Non-pigmented ciliary epithelial cell (primary cell): ENCODE measurements around the gene ACOT11.

Experiments used
- DNase-seq: peaks from one replicate; pipeline ENCODE4 v3.0.0-alpha.2; 2010; ENCODE audit warnings: low read depth

ACOT11 gene

GRCh38 chr1:54564312-54565112 is 16.5 kb downstream of the ACOT11 start:
- DNase-seq = no peak

GRCh38 chr1:54565113-54565501 is 17.1 kb downstream of the ACOT11 start:
- DNase-seq = no peak

DNA sequence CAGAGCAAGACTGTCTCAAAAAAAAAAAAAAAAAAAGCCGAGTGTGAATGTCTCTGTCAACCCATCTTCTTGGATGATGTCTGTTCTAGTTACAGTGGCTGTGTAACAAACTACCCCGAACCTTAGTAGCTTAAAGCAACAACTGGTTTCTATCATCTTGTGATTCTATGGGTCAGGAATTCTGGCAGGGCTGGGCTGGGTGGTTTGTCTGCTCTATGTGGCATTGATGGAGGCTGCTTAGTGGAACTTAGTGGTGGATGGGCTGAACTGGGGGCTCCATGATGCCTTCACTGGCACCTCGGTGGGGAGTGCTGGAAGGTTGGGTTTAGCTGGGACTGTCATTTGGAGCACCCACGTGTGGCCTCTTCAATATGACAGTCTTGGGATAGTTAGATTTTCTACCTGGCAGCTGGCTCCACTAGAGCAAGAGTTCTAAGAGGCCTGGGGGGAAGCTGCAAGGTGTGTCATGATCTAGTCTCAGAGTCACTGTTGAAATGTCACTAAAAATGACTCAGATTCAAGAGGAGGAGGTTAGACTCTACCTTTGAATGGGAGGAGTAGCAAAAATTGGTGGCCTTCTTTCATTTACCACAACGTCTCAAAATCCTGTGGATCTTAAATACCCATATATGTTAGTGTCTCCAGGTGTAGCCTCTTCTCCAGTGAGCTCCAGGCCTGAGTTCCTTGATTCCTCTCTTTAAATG is 18.6 kb downstream of the ACOT11 start:
- DNase-seq = no peak

DNA sequence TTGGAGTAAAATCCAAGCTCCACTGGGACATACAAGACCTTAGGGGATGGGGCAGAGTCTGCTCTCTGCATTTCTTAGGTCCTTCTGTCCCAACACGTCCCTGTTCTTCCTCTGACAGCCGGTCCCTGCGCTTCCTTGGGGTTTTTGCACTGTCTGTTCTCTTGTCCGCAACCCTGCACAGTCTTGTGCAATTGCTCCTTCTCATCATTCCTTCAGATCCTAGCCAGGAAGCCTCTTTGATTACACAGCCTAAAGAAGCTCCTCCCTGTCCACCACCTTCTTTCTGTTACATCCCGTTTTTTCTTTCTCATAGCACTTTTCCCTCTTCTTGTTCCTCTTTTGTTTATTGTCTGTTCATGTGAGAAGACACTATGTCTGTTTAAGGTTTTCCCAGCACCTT is 19.9 kb downstream of the ACOT11 start:
- DNase-seq = no peak

DNA sequence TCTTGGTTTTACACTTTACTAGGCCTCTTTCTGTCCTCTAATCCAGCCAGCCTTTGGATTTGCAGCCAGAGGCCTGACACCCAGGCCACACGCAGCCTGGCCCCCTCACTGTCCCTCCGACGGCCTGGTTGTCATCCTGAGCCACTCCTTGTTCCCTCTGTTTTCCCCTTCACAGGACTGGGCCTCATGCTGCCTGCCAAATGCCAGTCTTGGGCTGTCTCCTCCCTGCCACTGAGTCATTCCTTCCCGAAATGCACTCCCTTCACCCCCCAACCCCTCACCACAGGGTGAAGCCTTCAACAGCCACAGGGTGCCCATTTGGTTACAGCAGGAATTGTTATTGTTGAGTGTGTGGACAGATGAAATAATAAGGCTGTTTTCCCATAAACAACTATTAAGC is 21.3 kb downstream of the ACOT11 start:
- no peak for DNase-seq

- DNase-seq = no peak
Observed at GRCh38 chr1:54570161-54570560, 22.1 kb downstream of the ACOT11 start.

GRCh38 chr1:54571326-54571725 is 23.3 kb downstream of the ACOT11 start:
- DNase-seq = no peak

GRCh38 chr1:54571803-54572541 is 23.9 kb downstream of the ACOT11 start:
- DNase-seq = no peak

DNA sequence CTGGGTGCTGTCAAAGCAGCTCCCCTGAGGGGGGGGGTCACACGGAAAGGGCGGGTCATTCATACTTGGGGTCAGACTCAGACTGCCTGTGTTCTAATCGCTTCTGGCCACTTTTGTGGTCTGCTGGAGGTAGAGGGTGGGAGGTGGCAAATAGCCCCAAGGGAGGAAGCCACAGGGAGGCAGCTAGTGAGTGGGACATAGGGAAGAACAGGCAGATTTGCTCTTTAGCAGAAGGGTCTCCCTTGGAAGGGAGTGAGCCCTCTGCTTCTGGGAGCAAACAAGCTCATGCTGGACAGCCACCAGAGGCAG is 24.5 kb downstream of the ACOT11 start:
- DNase-seq = no peak

- no peak for DNase-seq
Observed at GRCh38 chr1:54574158-54574778, 26.2 kb downstream of the ACOT11 start.

- no peak for DNase-seq
Observed at GRCh38 chr1:54575161-54575560, 27.1 kb downstream of the ACOT11 start.

DNA sequence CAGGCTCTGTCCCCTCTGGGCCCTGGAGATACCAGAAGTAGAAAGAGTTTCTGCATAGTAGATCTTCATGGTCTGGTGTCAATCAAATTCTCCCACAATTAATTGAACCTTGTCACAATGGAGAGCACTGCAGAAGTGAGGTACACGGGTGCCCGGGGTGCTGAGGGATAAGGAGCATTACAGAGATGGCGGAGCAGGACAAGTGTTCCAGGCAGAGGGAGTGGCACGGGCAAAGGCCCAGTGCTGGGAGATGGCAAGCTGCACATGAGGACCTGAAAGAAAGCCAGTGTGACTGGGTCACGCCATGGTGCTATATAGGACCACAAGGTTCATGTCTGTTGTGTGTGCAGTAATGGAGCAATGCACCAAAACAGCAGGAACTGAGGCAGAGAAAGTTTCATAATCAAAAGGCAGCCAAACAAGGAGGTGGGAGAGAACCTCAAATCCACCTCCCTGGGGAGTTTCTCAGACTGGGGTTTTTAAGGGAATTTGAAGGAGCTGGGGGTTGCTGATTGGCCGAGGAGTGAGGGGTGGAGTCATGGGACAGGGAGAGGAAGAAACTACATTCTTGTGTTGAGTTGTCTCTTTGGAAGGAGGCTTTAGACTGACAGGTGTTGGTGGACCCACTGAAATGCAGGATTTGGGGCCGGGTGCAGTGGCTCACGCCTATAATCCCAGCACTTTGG is 27.7 kb downstream of the ACOT11 start:
- no peak for DNase-seq

- no peak for DNase-seq
Observed at GRCh38 chr1:54577612-54578011, 29.6 kb downstream of the ACOT11 start.

- DNase-seq = no peak
Observed at GRCh38 chr1:54579337-54579781, 31.3 kb downstream of the ACOT11 start.

- no peak for DNase-seq
Observed at GRCh38 chr1:54580856-54581550, 33.0 kb downstream of the ACOT11 start.

GRCh38 chr1:54581621-54582035 is 33.6 kb downstream of the ACOT11 start:
- DNase-seq = no peak

DNA sequence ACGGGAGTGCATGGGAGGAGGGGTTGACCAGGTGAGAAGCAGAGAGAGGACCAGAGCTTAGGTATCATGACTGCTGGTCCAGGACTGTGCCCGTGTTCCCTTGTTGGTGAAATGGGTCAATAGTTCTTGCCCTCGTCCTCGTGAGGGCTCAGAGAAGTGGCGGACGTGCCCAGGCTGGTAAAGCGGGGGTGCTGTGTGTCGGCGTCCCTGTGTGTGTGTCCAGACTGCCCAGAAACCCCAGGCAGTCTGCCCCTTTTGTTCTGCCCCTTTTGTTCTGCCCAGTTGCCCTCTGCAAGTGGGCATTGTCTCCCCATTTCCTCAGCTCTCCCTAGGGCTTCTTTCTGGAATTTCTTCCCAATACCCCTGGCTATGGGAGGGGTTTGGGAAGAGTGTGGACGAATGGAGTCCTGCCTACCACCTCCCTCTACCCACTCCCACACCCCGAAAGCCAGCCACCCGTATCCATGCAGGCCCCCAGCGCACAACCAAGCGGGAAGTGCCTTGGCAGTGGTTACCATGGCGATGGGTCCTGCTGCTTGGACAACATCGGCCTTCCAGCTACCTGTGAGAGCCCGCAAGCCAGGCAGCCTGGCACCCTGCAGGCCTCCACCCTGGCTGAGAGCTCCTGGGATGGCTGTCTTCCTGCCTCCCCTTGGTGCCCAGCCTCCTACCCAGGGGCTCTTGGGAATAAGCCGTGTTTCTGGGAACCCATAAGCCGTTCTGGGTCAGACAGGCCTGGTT is 34.7 kb downstream of the ACOT11 start:
- no peak for DNase-seq

GRCh38 chr1:54583307-54583686 is 35.3 kb downstream of the ACOT11 start:
- no peak for DNase-seq

DNA sequence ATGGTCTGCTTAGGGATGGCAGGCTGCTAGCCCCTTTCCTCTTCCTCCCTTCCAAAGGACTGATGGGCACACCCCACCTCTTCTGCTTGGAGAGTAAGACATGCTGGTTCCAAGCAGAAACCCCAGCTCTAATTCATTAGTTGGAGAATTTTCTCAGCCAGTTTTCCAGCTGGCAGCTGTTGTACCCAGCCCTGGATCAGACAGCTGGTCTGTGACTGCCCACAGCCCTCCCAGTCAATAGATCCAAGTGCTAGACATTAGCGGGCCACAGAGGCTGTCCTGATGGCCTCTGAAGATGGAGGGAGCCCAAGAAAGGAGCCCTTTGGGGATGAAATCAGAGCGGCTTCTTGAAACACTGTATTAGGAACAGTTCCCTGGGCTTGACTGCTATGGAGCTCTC is 35.8 kb downstream of the ACOT11 start:
- DNase-seq = no peak

DNA sequence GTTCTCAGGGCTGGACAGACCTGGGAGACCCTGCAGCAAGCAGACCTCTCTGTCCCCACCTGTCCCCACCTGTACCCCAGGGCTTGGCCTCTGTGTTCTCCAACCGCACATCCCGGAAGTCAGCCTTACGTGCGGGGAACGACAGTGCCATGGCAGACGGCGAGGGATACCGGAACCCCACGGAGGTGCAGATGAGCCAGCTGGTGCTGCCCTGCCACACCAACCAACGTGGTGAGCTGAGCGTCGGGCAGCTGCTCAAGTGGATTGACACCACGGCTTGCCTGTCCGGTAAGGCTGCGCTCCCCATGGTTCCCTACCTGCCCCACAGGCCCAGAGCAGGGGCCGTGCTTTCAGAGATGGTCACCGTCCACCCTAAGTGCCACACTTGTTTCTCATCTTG is 36.5 kb downstream of the ACOT11 start:
- DNase-seq = no peak
